Ramos (cell line): ENCODE data around the gene DOCK10.

Source experiments
- in situ Hi-C: fragments of 300-500 bp; cut with MboI; formaldehyde crosslinking; loops from one replicate; pipeline ENCODE4 v1.14.3; 2022; ENCODE audit warnings: low sequenced_read_pairs; ENCODE audit not compliant: unreplicated experiment

Gene DOCK10

DNA sequence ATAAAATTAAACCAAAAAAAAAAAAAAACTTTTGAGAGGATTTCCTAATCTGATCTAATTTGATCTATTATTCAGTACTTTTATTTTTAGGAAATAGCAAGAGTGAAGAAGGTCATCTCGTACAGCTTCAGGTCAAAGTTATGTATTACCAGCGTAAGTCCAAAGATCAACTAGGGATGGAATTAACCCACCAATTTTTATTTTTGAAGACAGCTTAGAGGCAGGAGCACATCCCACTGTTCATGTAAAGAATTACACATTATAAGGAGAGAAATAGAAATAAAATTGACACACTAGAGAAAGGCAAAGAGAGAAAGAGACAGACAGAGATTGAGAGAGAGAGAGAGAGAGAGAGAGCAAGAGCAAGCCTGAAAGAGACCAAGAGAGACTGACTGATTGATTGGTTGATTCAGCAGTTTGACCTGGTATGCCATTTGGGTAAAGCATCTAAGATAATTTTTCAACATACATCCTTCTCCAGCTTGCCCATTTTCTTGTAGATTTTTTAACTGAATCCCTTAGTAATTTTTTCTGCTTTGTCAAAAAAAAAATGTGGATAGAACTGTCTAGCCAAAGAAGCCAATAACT is 25.1 kb downstream of the DOCK10 start:
- in situ Hi-C loops, result no loop called here

DNA sequence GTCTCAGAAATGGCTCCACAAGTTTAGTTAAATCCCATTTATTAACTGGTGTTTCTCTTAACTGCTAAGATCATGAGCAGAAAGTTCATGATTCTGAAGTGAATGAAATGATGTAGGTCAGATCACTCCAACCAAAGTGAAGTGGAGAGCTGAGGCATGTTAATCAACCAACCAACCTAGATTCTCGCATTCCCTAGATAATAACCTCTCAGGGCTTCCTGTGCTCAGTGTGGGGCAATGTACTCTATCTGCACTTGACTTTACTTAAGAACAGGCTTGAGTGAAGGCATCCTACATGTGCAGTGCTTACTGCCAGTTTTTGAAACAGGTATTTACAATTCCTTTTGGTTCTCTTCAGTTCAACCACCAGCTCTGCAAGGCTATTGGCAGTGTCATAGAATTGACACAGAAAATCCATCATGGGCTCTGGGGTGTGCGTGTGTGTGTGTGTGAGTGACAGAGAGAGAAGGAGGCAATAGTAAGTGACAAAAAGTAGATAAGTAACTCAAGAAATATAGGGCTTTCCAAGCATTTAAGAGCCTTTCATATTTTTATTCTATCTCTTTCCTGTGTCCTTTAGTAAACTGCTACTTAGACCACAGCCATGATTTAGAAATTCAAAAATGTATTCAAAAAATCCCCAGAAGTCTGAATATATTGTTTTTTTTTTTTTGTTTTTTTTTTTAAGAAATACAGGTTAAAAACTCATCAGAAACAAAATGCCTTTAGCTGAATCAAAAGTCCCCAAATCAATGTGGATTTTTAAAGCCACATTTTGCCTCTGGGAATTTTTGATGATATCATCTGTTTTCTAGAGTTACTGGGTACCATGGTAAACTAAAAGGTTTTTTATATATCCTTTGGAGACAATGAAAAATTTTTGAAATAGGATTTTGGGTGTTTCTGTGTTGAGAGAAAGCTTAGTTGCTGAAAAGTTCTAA is 28.6 kb downstream of the DOCK10 start:
- in situ Hi-C loops, result no loop called here

DNA sequence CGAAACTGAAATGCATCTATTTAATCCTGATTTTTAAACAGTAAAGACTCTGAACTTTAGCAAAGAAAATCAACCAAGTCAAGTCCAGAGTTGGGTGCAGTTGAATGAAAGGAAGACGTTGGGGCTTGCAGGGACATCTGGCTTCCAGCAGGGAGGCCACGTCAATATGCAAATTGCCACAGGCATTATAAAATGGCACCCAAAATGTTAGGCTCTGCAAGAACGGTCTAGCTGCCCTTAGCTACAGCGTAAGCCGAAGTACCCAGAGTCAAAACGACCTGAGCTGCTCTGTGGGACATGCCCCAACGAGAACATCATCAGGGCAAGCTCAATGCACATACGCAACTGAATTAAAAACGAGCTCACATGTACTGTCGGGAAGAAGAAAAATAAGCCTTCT is 30.7 kb downstream of the DOCK10 start:
- in situ Hi-C loops, result no loop called here

DNA sequence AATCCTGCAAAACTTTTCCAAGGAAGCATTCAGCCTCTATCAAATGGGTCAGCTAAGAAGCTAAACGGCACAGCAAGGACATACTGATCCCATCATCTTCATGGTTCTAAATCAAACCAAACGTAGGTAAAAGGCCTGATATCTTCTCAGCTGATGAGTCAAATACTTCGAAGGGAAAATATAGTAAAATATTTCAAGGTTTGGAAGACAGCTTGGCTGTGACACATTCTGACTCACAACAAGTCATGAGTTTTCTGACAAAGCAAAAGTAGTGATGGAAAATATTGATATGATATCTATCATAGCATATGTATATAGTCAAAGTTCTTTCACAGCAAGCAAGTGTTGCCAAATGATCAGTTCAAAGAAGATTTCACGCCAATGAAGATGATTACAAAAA is 31.5 kb downstream of the DOCK10 start:
- in situ Hi-C loops, result no loop called here

DNA sequence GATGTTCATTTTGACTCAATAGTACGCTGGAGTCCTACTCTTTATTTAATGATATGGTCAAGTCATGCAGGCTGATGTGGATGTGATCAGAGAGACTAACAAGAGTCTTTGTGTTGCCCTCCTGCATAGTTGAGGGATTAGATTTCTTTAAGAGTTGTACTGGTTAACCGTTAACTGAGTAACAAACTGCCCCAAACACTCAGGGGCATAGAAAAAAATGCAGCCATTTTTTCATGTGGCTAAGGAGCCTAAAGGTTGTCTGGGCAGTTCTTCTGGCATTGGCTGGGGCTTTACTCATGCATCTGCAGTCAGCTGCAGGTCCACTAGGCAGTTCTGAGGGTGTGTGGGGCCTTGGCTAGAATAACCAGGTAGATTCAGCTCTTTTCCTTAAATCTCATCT is 32.5 kb downstream of the DOCK10 start:
- in situ Hi-C loops, result loop anchor here (10.0 kb wide), 1 partner anchor 655 kb away; no protein-coding TSS in a partner anchor

DNA sequence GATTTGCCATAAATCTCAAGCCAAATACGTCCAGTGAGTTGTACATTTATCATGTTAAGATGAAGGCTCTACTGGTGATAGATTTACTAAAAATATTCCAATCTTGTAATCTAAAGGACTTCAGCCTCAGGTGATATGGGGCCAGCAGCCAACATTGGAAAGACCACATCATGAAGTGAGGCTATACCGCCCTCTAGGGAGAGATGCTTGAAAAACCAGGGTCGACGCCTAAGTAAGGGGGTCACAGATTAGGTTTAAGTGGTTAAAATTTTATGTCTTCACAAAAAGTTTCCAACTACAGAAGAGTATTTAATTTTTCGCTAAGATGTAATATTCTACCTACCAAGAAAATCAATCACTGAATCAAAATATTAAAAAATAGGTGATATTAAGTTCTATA is 33.3 kb downstream of the DOCK10 start:
- in situ Hi-C loops, result loop anchor here (10.0 kb wide), 1 partner anchor 654 kb away; no protein-coding TSS in a partner anchor

DNA sequence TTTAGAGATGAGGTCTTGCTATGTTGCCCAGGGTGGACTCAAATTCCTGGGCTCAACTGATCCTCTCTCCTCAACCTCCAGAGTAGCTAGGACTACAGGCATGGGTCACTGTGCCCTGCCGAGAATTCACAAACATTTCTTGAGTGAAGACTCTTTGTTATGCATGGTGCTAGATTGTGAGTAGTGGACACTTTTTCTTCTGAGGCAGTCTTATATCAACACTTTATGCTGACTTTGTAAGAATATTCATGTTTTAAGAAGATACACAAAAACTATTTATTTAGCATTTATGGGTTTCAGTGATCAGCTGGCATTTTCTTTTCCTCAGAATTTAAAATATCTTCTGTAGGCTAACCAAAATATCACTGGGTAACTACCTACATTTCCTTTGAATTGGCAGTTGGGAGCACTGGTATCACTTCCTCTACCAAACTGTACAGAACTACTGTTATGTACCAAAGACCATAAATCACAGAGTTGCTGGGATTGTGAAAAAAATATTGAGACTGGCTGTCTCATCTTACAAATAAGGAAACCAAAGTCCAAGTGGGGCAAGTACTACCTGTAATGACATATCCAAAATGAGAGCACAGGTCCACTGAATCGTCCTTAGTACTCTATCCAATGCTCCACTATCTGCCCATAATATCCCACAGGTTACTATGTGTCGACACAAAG is 34.0 kb downstream of the DOCK10 start:
- in situ Hi-C loops, result loop anchor here (10.0 kb wide), 1 partner anchor 654 kb away; no protein-coding TSS in a partner anchor

DNA sequence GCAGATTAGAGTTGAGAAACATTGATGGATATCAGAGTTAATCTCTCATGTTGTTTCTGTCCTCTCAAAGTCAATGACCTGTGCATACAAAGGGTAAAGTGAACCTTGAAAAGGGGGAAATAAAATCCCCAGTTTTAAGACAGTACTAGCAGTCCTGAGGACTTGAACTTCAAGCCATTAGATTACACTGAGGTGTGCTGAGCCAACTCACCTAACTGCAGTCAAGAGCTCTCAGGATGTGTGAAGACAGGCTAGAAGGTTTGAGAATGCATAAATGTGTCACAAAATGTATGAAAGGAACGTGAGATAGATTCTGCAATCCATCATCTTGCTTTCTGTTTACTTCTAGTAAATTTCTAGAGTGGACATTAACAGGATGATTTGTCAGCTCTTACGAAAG is 35.5 kb downstream of the DOCK10 start:
- in situ Hi-C loops, result loop anchor here (10.0 kb wide), 1 partner anchor 652 kb away; no protein-coding TSS in a partner anchor

DNA sequence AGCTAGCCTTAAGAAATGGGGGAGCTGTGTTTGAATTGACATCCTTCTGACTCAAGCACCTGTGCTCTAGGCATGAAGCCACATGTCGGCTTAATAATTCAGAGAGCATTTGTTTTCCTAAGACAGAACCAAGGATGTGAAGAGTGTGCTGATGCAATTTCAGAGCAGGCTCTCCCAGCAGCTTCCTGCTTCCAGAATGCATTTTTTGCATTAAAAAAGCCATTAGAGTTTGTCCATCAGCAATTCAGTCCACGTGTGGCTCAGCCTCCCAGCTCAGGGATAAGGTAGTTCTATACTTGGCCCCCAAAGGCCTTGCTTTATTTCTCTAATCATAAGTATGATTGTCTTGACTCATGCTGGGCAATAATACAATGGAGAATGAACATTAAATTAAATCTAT is 37.7 kb downstream of the DOCK10 start:
- in situ Hi-C loops, result loop anchor here (10.0 kb wide), 1 partner anchor 650 kb away; no protein-coding TSS in a partner anchor

DNA sequence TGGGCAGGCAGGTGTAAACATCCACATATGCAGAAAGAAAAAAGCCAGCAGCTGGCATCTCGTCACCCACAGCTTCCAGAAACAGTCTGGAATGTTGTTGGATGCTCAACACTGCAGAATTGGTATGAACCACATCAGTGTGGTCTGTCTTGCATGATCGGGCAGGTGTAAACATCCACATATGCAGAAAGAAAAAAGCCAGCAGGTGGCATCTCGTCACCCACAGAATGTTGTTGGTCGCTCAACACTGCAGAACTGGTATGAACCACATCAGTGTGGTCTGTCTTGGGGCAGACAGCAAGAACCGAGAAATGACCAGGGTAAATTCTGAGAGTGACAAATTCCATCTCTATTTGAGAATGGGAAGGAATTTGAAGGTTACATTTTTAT is 39.6 kb downstream of the DOCK10 start:
- in situ Hi-C loops, result loop anchor here (10.0 kb wide), 1 partner anchor 648 kb away; no protein-coding TSS in a partner anchor

DNA sequence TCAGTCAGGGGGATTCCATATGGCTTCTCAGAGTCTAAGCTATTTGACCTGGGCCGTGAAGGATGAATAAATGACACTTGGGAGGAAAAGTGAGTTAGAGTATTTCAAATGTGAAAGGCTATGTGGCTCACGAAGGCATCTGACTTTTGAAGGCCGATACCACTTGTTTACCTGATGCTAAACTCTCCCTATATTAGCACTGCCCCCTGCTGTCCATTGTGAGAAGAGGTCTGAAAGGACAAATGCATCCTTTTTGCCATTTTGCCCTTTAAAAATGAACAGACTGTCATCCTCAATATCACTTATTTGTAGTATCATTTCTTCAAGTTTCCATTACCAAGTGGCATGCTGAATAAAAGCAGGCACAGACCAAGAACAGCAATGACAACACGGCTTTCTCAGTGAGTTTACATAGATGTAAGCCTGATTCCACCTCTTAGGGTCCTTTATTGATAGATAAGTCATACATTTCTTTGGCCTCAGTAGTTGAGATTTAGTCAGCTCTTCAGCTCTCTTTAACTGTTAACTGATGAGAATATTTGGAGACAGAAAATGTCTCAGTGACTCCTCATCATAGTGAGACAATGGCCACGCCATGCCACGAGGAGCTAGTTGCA is 40.1 kb downstream of the DOCK10 start:
- in situ Hi-C loops, result loop anchor here (10.0 kb wide), 1 partner anchor 647 kb away; no protein-coding TSS in a partner anchor

DNA sequence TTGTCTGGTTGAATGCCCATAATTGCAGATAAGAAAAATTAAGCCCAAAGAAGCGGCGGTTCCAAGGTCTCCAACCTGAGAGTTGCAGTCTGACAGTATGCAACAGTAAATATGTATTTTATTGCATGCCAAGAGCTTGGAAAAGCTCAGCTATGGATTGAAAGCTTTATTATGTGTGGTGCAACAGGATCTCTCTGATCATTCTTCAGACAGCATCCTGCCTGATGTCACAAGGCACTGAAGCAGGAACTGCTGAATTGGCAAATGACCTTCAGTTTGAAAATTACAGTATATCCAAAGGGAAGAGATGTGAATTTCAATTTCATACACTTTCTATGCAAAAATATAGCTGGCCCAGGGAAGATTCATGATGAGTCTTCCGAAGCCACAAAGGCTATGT is 42.5 kb downstream of the DOCK10 start:
- in situ Hi-C loops, result loop anchor here (10.0 kb wide), 1 partner anchor 645 kb away; no protein-coding TSS in a partner anchor

DNA sequence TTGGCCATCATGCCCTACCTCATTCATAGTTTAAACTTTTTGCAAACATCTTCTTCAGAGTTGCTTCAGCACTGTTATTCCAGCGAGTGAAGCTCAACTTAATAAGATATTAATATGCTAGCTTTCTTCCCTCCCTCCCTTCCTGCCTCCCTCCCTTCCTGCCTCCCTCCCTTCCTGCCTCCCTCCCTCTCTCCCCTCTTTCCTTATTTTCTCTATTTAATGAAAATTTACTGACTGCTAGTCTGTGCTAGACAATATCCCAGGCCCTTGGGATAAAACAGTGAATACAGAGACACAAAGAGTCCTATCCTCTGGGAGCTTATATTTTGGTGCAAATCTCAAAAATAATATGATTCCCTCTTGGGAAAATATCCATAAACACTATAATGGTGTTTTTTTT is 42.9 kb downstream of the DOCK10 start:
- in situ Hi-C loops, result no loop called here

DNA sequence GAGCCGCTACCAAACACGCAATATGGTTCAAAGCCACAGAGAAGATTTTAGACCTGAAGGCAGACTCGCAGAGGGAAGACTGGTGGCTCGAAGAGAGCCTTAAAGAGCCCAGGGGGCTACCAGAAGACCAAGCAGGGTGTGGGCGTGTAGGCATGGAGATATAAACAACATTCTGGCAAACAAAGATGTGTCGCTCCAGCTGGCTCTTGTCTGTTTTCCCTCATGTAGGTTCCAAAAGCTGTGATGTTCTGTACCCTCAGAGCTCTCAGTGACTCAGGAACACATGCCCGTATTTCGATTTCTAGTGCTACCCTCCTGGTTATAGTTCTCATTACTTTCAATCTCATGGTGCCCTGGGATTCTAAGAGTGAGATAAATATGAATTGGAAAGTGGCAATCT is 44.5 kb downstream of the DOCK10 start:
- in situ Hi-C loops, result no loop called here

DNA sequence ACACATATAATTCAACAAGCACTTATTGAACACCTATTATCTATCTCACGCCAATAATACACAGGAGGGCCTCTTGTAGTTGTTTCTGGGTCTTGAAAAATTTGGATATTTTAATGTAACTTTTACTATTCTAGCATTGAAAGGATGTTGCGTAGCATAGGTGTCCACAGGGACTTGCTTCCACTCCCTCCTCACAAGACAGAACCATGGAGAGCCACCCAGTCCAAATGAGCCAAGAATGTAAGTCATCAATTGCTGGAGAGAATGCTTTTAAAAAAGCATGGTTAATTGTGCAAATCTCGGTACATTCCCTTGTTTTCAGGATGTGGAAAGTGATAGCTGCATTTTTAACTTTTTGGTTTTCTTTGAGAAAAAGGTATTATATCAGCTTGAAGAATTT is 46.8 kb downstream of the DOCK10 start:
- in situ Hi-C loops, result no loop called here

DNA sequence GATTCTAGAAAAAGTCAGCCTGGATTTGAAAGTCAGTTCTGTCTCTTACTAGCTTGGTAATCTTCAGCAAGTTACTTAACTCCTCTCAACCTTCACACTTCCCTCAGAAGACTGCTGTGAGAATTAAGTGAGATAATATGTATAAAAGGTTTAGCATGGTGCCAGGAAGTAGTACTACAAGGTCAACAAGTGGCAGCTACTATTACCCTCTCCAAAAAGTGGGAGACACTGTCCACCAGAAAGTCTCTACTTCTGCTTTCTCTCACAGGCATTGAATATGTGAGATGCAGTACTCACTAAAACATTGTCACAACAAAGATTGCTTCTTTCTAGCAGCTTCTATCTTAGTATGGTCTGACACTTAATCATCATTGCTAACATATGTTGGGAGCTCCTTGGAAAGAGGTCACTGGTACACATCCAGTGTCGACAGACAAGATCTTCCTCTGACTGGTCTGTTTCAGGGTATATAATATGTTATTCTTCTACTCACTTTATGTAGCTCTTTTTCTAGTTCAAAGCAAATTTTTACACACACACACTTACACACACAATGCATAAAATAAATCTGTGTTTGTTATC is 47.9 kb downstream of the DOCK10 start:
- in situ Hi-C loops, result no loop called here

DNA sequence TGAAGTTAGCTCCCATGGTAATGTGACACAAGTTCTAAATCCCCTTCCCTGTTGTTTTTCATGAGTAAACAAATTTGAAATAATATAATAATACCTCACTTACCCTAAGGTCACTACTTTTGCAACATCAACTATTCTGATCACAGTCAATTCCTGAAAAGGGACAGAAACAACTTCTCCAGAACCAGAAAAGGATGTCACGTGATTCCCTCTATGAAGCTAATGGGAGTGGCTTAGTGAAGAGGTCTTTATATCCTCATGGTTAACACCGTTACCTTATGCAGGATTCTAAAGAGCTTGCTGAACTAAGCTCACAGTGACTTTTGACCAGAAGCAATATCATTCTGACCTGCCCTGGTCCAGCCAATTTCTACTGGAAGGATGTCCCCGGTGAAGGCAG is 51.6 kb downstream of the DOCK10 start:
- in situ Hi-C loops, result no loop called here

DNA sequence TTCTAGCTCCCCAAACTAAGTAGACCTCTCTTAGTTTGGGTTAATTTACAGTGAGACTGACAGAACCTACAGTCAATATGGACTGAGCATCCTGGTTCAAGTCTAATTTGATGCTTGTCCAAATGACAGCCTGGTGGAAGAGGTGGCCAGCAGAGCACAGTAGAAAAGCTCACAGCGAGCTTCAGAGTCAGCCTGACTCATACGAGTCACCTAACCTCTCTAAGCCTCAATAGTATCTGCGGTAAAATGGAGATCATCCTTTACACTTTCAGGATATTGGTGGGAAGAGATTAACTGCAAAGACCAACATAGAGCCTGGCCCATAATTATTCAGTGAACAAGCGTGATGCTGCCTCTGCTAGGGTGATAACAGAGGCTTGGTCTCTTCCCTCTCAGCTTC is 54.5 kb downstream of the DOCK10 start:
- in situ Hi-C loops, result no loop called here

DNA sequence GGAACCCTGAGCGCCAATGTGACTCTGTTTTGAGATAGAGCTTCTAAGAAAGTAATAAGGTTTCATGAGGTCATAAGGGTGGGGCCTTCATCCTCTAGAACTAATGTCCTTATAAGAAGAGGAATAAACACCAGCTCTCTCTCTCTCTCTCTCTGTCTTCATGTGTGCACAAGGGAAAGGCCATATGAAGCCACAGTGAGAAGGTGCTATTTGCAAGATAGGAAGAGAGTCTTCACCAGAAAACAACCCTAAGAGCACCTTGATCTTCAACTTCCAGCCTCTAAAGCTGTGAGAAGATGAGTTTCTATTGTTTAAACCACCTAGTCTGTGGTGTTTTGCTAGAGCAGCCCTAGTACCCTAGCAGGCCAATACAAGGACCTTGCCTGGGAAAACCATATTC is 55.8 kb downstream of the DOCK10 start:
- in situ Hi-C loops, result no loop called here

DNA sequence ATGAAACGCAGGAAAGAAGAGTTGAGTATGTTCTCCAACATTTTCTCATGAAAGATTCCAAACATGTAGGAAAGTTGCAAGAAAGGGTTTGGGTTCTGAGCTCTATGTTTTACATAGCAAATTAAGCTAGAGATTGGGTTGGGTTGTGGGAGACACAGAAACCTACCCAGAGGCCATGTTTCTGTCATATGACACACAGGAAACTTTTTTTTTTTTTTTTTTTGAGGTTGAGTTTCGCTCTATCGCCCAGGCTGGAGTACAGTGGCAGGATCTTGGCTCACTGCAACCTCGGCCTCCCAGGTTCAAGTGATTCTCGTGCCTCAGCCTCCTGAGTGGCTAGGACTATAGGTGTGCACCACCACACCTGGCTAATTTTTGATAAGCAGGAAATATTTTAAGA is 57.6 kb downstream of the DOCK10 start:
- in situ Hi-C loops, result no loop called here
